IMR-90 (cell line): ENCODE data around the gene EGR2. TPM values are rescaled to one million over a fixed set of nuclear protein-coding genes. Genes with fewer than 3 reads are reported as not detected.
A peak's percentile ranks its signal among the peaks of the same experiment; 100 is the strongest.

Source experiments
- ATAC-seq: fragments of 200-7000 bp; cut with Tn5 transposase; 2 replicates; pipeline ENCODE4 v1.9.1; 2020; ENCODE audit warnings: low read depth, mild to moderate bottlenecking, moderate library complexity
- BruUV-seq: library from RNA; stranded (reverse); fragments of 400-500 nt; replicated peaks from 2 replicates; lab custom pipeline; 2021; lab: Mats Ljungman, UMichigan
- CTCF ChIA-PET: fragments of 300-600 bp; formaldehyde crosslinking; extraction: SDS; loops from one replicate; lab custom pipeline; 2021; ENCODE audit warnings: antibody characterized with exemption; lab: Yijun Ruan, JAX
- POLR2A ChIA-PET: fragments of 300-600 bp; sonication (Branson Sonifier 250); formaldehyde crosslinking; loops from one replicate; lab custom pipeline; 2022; ENCODE audit warnings: antibody characterized with exemption; ENCODE audit not compliant: unreplicated experiment; lab: Charles Lee
- DNase-seq: peaks from one replicate; pipeline ENCODE4 v3.0.0; 2013
- H2AFZ ChIP-seq: replicated peaks from 2 replicates; pipeline ENCODE3; 2013; ENCODE audit warnings: low read length, mild to moderate bottlenecking; ENCODE audit not compliant: poor library complexity
- H2AK5ac ChIP-seq: 2 replicates; pipeline ENCODE4 v1.6.1; 2013; ENCODE audit warnings: low read depth, low read length, inconsistent platforms
- H2AK9ac ChIP-seq: replicated peaks from 2 replicates; pipeline ENCODE3; 2013; ENCODE audit warnings: mild to moderate bottlenecking, low read depth, low read length, moderate library complexity; ENCODE audit not compliant: poor library complexity
- H2BK120ac ChIP-seq: 2 replicates; pipeline ENCODE4 v1.6.1; 2013; ENCODE audit warnings: low read depth, low read length, inconsistent platforms
- H2BK15ac ChIP-seq: 3 replicates; pipeline ENCODE4 v1.6.1; 2013; ENCODE audit warnings: low read depth, low read length, inconsistent platforms
- H2BK20ac ChIP-seq: 2 replicates; pipeline ENCODE4 v1.6.1; 2013; ENCODE audit warnings: low read depth, mild to moderate bottlenecking, inconsistent platforms, low read length, moderate library complexity
- H2BK5ac ChIP-seq: 2 replicates; pipeline ENCODE4 v1.6.1; 2013; ENCODE audit warnings: mild to moderate bottlenecking, low read depth, low read length, inconsistent platforms; ENCODE audit not compliant: poor library complexity, severe bottlenecking
- H3K14ac ChIP-seq: replicated peaks from 2 replicates; pipeline ENCODE4 v1.6.1; 2013; ENCODE audit warnings: low read depth, low read length, inconsistent platforms
- H3K18ac ChIP-seq: 2 replicates; pipeline ENCODE4 v1.6.1; 2013; ENCODE audit warnings: low read depth, low read length, control low read depth
- H3K23ac ChIP-seq: 2 replicates; pipeline ENCODE4 v1.6.1; 2013; ENCODE audit warnings: low read depth, low read length, inconsistent platforms
- H3K27ac ChIP-seq: 2 replicates; pipeline ENCODE4 v1.5.1; 2013; ENCODE audit warnings: mild to moderate bottlenecking, control low read depth, low read length; ENCODE audit not compliant: insufficient read depth
- H3K27me3 ChIP-seq: 2 replicates; pipeline ENCODE4 v1.6.1; 2013; ENCODE audit warnings: low read length; ENCODE audit not compliant: control insufficient read depth, insufficient read depth
- H3K36me3 ChIP-seq: 2 replicates; pipeline ENCODE4 v1.6.1; 2013; ENCODE audit warnings: low read length, mixed read lengths; ENCODE audit not compliant: control insufficient read depth, insufficient read depth
- H3K4ac ChIP-seq: 2 replicates; pipeline ENCODE4 v1.6.1; 2013; ENCODE audit warnings: low read depth, low read length, inconsistent platforms
- H3K4me1 ChIP-seq: 2 replicates; pipeline ENCODE4 v1.6.1; 2013; ENCODE audit warnings: low read length, mixed read lengths; ENCODE audit not compliant: control insufficient read depth, insufficient read depth
- H3K4me2 ChIP-seq: 2 replicates; pipeline ENCODE4 v1.6.1; 2013; ENCODE audit warnings: low read depth, mild to moderate bottlenecking, control low read depth, low read length, moderate library complexity
- H3K4me3 ChIP-seq: 2 replicates; pipeline ENCODE4 v1.5.1; 2013; ENCODE audit warnings: low read depth, mild to moderate bottlenecking, control low read depth, low read length, moderate library complexity; ENCODE audit not compliant: insufficient read depth
- H3K56ac ChIP-seq: 2 replicates; pipeline ENCODE4 v1.6.1; 2013; ENCODE audit warnings: low read length, inconsistent platforms; ENCODE audit not compliant: insufficient read depth; ENCODE audit errors: extremely low read depth
- H3K79me1 ChIP-seq, 2 experiments: 2 replicates each; pipeline ENCODE4 v1.6.1; 2013; ENCODE audit warnings: low read length in 2 of 2, inconsistent platforms in 1 of 2, low read depth in 1 of 2
- H3K9ac ChIP-seq: 2 replicates; pipeline ENCODE4 v1.6.1; 2013; ENCODE audit warnings: low read depth, low read length, control low read depth
- H3K9me1 ChIP-seq: 2 replicates; pipeline ENCODE4 v1.6.1; 2013; ENCODE audit warnings: low read length, inconsistent platforms; ENCODE audit not compliant: insufficient read depth
- H3K9me3 ChIP-seq: 2 replicates; pipeline ENCODE4 v1.6.1; 2013; ENCODE audit warnings: low read length; ENCODE audit not compliant: control insufficient read depth, insufficient read depth
- H4K20me1 ChIP-seq: 2 replicates; pipeline ENCODE4 v1.6.1; 2013; ENCODE audit warnings: low read length, inconsistent platforms; ENCODE audit not compliant: insufficient read depth
- H4K5ac ChIP-seq: 2 replicates; pipeline ENCODE4 v1.6.1; 2013; ENCODE audit warnings: mild to moderate bottlenecking, low read depth, low read length, control low read depth
- H4K8ac ChIP-seq, 2 experiments: 2 replicates each; pipeline ENCODE4 v1.6.1; 2013; ENCODE audit warnings: low read depth in 2 of 2, low read length in 2 of 2, control low read depth in 1 of 2, inconsistent platforms in 1 of 2
- H4K91ac ChIP-seq: 2 replicates; pipeline ENCODE4 v1.6.1; 2013; ENCODE audit warnings: low read depth, low read length, inconsistent platforms; ENCODE audit not compliant: insufficient read depth
- BHLHE40 ChIP-seq: fragments of 150-350 bp; IDR thresholded peaks from 2 replicates; pipeline ENCODE4 v1.6.1; 2016; ENCODE audit warnings: mild to moderate bottlenecking, low read depth, low read length
- MAFK ChIP-seq: IDR thresholded peaks from 2 replicates; pipeline ENCODE4 v1.6.1; 2012; ENCODE audit warnings: low read depth, low read length, improper control_type of control experiment
- MAZ ChIP-seq: IDR thresholded peaks from 2 replicates; pipeline ENCODE4 v1.6.1; 2012; ENCODE audit warnings: low read depth, mild to moderate bottlenecking, low read length, improper control_type of control experiment, moderate library complexity, borderline replicate concordance
- NFE2L2 ChIP-seq: fragments of 150-350 bp; IDR thresholded peaks from 2 replicates; pipeline ENCODE4 v1.6.1; 2016; ENCODE audit warnings: low read depth, mild to moderate bottlenecking, low read length
- POLR2A ChIP-seq: IDR thresholded peaks from 2 replicates; pipeline ENCODE4 v1.6.1; 2012; ENCODE audit warnings: mild to moderate bottlenecking, low read depth, low read length
- RFX5 ChIP-seq: IDR thresholded peaks from 2 replicates; pipeline ENCODE4 v1.8.0; 2012; ENCODE audit warnings: low read depth, mild to moderate bottlenecking, low read length, moderate library complexity
- SMC3 ChIP-seq: fragments of 150-350 bp; IDR thresholded peaks from 2 replicates; pipeline ENCODE4 v1.6.1; 2016; ENCODE audit warnings: low read depth, mild to moderate bottlenecking, antibody characterized with exemption, low read length, moderate library complexity
- WGBS, 2 experiments: methylation state at CpG; one replicate each; pipeline versions ENCODE4 v1.1.5 to v1.1.7; 2013; ENCODE audit warnings: missing lambda C conversion rate in 2 of 2; ENCODE audit not compliant: insufficient read length in 1 of 2; ENCODE audit errors: extremely low coverage in 2 of 2; 5-methylcytosine and 5-hydroxymethylcytosine counted together
- dilution Hi-C: fragments of 300-500 bp; cut with HindIII; formaldehyde crosslinking; loops from one replicate; pipeline ENCODE4 v1.14.3; 2018; ENCODE audit warnings: low sequenced_read_pairs; ENCODE audit not compliant: unreplicated experiment
- in situ Hi-C: fragments of 300-500 bp; cut with MboI; formaldehyde crosslinking; loops from 3 replicates; pipeline ENCODE4 v1.14.3; 2019; ENCODE audit warnings: low sequenced_read_pairs, inconsistent platforms, mixed read lengths
- intact Hi-C: fragments of 100-400 bp; cut with micrococcal nuclease; formaldehyde crosslinking; loops from 2 replicates; pipeline ENCODE4 v1.10.0; 2022
- polyA plus RNA-seq, 3 experiments: library from polyadenylated mRNA; depleted of rRNA; stranded (reverse); fragments of >200 nt; gene quantifications; 2 replicates each; pipeline ENCODE4 v1.2.3, GENCODE V29; 2012; ENCODE audit warnings: low replicate concordance in 1 of 3
- total RNA-seq: library from RNA; depleted of rRNA; stranded (reverse); fragments of >200 nt; gene quantifications from 2 replicates; pipeline ENCODE4 v1.2.3, GENCODE V29; 2012
- TF ChIP-seq, protein P1 (sequence below): fragments of 150-350 bp; IDR thresholded peaks from 2 replicates; pipeline ENCODE4 v1.6.1; 2016; ENCODE audit warnings: low read depth, mild to moderate bottlenecking, low read length, moderate library complexity, borderline replicate concordance

Gene EGR2
- total and polyA plus RNA-seq, 2 of the 4 experiments (the other 2 are of a cell fraction) = 0.36 to 1.2 TPM

DNA sequence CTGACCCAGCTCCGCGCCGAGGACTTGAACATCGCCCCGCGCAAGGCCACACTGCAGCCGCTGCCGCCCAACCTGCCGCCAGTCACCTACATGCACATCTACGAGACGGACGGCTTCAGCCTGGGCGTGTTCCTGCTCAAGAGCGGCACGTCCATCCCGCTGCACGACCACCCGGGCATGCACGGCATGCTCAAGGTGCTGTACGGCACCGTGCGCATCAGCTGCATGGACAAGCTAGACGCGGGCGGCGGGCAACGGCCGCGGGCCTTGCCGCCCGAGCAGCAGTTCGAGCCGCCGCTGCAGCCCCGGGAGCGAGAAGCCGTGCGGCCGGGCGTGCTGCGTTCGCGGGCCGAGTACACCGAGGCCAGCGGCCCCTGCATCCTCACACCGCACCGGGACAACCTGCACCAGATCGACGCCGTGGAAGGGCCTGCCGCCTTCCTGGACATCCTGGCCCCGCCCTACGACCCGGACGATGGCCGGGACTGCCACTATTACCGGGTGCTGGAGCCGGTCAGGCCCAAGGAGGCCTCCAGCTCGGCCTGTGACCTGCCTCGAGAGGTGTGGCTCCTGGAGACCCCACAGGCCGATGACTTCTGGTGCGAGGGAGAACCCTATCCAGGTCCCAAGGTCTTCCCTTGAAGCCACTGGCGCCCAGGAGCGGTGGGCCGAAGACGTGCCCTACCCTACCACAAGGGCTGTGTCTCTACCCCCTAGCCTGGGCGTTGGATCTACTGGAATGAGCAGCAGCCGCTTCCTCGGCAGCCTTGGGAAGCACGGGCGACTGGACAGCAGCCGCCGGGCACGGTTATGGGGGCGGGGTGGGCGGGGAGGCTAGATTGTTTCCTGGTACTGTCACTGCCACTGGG, 10.7 kb downstream of the EGR2 start:
- Histone ChIP-seq H3K27me3 (no peaks in the 10 kb centered on the region), H3K79me1 (peaks cover 14 to 29% of the 10 kb centered on the region in 2 experiments), H2BK20ac (no peak overlapping the region), H2BK5ac (peak overlapping the region; percentile 99), H3K9ac (peak overlapping the region; percentile 86), H2BK15ac (no peak overlapping the region), H3K4ac (peak overlapping the region; percentile 71), H4K91ac (peak overlapping the region; percentile 38; the same call in 1 of the 2 replicates), H3K18ac (no peak overlapping the region), H2BK120ac (no peak overlapping the region), H2AK5ac (peak overlapping the region; percentile 84), H4K8ac (peak overlapping the region; percentile 58 to 99; a peak in 2 of 4 replicates), H3K4me1 (peaks cover 8% of the 10 kb centered on the region; the same call in 1 of the 2 replicates), H3K4me2 (peak overlapping the region; percentile 90), H3K9me3 (no peaks in the 10 kb centered on the region), H3K23ac (peak overlapping the region; percentile 79), H3K9me1 (no peaks in the 10 kb centered on the region), H4K20me1 (peaks cover 18% of the 10 kb centered on the region), H3K36me3 (no peaks in the 10 kb centered on the region), H3K14ac (peak overlapping the region; percentile 57; the same call in 1 of the 2 replicates), H2AFZ (peak overlapping the region; percentile 100), H4K5ac (peak overlapping the region; percentile 25; the same call in 1 of the 2 replicates), H3K27ac (peak overlapping the region; percentile 99), H3K56ac (peak overlapping the region; percentile 8; the same call in 1 of the 2 replicates), H3K4me3 (peak overlapping the region; percentile 94), H2AK9ac (peak overlapping the region; percentile 89)
- peak; percentile 47 for DNase-seq
- dilution Hi-C loops (no loop called here), in situ Hi-C loops (loop anchor here (25.0 kb wide), 2 partner anchors 543 to 768 kb away; partner anchors contain the start of gene RTKN2), intact Hi-C loops (loop anchor here (2.0 to 10.0 kb wide), 2 partner anchors 169 to 761 kb away; no protein-coding TSS in a partner anchor)
- WGBS, 2 experiments = 2% methylated on average over 39 of the region's 77 CpGs; no CpG with 5 or more reads in 1 of the 2 experiments
- TF ChIP-seq, protein P1, sequence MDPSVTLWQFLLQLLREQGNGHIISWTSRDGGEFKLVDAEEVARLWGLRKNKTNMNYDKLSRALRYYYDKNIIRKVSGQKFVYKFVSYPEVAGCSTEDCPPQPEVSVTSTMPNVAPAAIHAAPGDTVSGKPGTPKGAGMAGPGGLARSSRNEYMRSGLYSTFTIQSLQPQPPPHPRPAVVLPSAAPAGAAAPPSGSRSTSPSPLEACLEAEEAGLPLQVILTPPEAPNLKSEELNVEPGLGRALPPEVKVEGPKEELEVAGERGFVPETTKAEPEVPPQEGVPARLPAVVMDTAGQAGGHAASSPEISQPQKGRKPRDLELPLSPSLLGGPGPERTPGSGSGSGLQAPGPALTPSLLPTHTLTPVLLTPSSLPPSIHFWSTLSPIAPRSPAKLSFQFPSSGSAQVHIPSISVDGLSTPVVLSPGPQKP = no peak
- TF ChIP-seq SMC3 (no peak), NFE2L2 (no peak), POLR2A (no peak), RFX5 (no peak), BHLHE40 (peak; percentile 70), MAFK (no peak), MAZ (no peak)
- CTCF ChIA-PET = interaction anchor here (1.0 kb wide), 2 partner anchors 10 to 195 kb away, joined by 3 read pairs; no protein-coding TSS in a partner anchor
- POLR2A ChIA-PET = no interaction called here
- ATAC-seq = peak; percentile 43
- BruUV-seq = no TSS peak
